A673 (cell line): ENCODE results near the gene TRUB2. TPM values are rescaled to one million over a fixed set of nuclear protein-coding genes. Genes with fewer than 3 reads are reported as not detected.

Source experiments
- BruUV-seq: library from RNA; stranded (reverse); fragments of 400-500 nt; replicated peaks from 2 replicates; lab custom pipeline; 2021; lab: Mats Ljungman, UMichigan
- CTCF ChIA-PET: fragments of 300-600 bp; sonication (Branson Sonifier 250); formaldehyde crosslinking; loops from one replicate; lab custom pipeline; 2022; ENCODE audit warnings: antibody characterized with exemption; lab: Charles Lee
- POLR2A ChIA-PET: fragments of 300-600 bp; sonication (Branson Sonifier 250); formaldehyde crosslinking; loops from one replicate; lab custom pipeline; 2022; ENCODE audit warnings: antibody characterized with exemption; ENCODE audit not compliant: low non-redundant PET; lab: Charles Lee
- DNase-seq: peaks from one replicate; pipeline ENCODE4 v3.0.0-alpha.2; 2015; ENCODE audit warnings: low spot score
- H3K27ac ChIP-seq: fragments of 200-600 bp; sonication (generic); 2 replicates; pipeline ENCODE4 v1.5.1; 2016; ENCODE audit warnings: mixed run types, low read depth, mild to moderate bottlenecking, mixed read lengths, antibody characterized with exemption, low read length; ENCODE audit not compliant: poor library complexity, severe bottlenecking
- H3K27me3 ChIP-seq: fragments of 200-600 bp; sonication (generic); replicated peaks from 2 replicates; pipeline ENCODE4 v1.6.1; 2017; ENCODE audit warnings: mixed run types, low read depth, mild to moderate bottlenecking, mixed read lengths, antibody characterized with exemption, low read length; ENCODE audit not compliant: insufficient read depth, poor library complexity
- H3K36me3 ChIP-seq: fragments of 200-600 bp; sonication (generic); 2 replicates; pipeline ENCODE4 v1.6.1; 2016; ENCODE audit warnings: mixed run types, mild to moderate bottlenecking, mixed read lengths, antibody characterized with exemption, low read length; ENCODE audit not compliant: insufficient read depth, poor library complexity, severe bottlenecking
- H3K4me1 ChIP-seq: fragments of 200-600 bp; sonication (generic); 2 replicates; pipeline ENCODE4 v1.6.1; 2017; ENCODE audit warnings: mixed run types, mild to moderate bottlenecking, mixed read lengths, antibody characterized with exemption, low read length; ENCODE audit not compliant: insufficient read depth, poor library complexity, severe bottlenecking
- H3K4me3 ChIP-seq: fragments of 200-600 bp; sonication (generic); 2 replicates; pipeline ENCODE4 v1.5.1; 2016; ENCODE audit warnings: low read depth, mixed run types, mild to moderate bottlenecking, mixed read lengths, low read length; ENCODE audit not compliant: poor library complexity, severe bottlenecking
- H3K9me3 ChIP-seq: fragments of 200-600 bp; sonication (generic); 2 replicates; pipeline ENCODE4 v1.6.1; 2016; ENCODE audit warnings: mixed run types, low read depth, mild to moderate bottlenecking, mixed read lengths, antibody characterized with exemption, low read length; ENCODE audit not compliant: poor library complexity, severe bottlenecking
- EZH2 ChIP-seq: fragments of 200-600 bp; sonication (generic); IDR thresholded peaks from 2 replicates; pipeline ENCODE4 v1.6.1; 2017; ENCODE audit warnings: borderline replicate concordance, low read depth, mild to moderate bottlenecking, mixed read lengths, antibody characterized with exemption, low read length; ENCODE audit not compliant: poor library complexity, severe bottlenecking
- intact Hi-C: fragments of 100-400 bp; cut with micrococcal nuclease; formaldehyde crosslinking; loops from one replicate; pipeline ENCODE4 v1.10.0; 2022; ENCODE audit not compliant: unreplicated experiment
- total RNA-seq: library from RNA; stranded (reverse); gene quantifications from 2 replicates; pipeline ENCODE4 v1.2.3, GENCODE V29; 2021
- TF ChIP-seq, protein P1 (sequence below): fragments of 300-800, 200-600 bp; sonication (generic); conservative IDR thresholded peaks from 2 replicates; pipeline ENCODE4 v1.5.1; 2017; ENCODE audit warnings: low read depth, mild to moderate bottlenecking, antibody characterized with exemption, low read length, moderate library complexity, mixed read lengths

The TRUB2 gene
- total RNA-seq, 1 experiment from 2014 or later = 57.4 TPM

DNA sequence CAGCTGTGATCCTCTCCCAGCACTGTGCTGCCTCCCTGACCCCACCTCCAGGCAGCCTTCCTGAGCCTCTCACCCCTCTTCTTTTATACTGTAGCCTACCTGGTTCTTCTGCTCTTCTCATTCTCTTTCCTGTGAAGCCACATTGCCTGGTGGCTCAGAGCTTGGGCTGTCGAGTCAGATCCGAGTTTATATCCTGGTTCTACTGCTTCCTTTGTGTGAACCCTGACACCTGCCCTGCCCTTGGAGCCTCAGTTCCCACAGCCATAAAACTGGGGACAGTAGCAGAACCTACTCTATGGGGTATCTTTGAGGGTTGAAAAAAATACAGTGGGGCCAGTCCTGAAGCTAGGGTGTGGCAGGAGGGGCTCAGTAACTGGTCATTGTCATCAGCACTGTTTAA lies 26.9 kb upstream of the TRUB2 start:
- no peak overlapping the region for H3K27ac ChIP-seq
- peaks cover 40% of the 10 kb centered on the region for H3K36me3 ChIP-seq
- intact Hi-C loops = no loop called here
- TF ChIP-seq EZH2 = no peak
- H3K27me3 ChIP-seq = no peaks in the 10 kb centered on the region
- POLR2A ChIA-PET = no interaction called here
- no peaks in the 10 kb centered on the region for H3K9me3 ChIP-seq
- BruUV-seq = no TSS peak
- CTCF ChIA-PET = no interaction called here
- no peaks in the 10 kb centered on the region for H3K4me1 ChIP-seq
- DNase-seq = no peak
- no peak overlapping the region for H3K4me3 ChIP-seq

- ChIA-PET CTCF (no interaction called here), POLR2A (no interaction called here)
- Histone ChIP-seq H3K4me1 (peaks cover 5% of the 10 kb centered on the region), H3K27ac (no peak overlapping the region), H3K4me3 (no peak overlapping the region), H3K27me3 (no peaks in the 10 kb centered on the region), H3K9me3 (no peaks in the 10 kb centered on the region), H3K36me3 (peaks cover 42% of the 10 kb centered on the region)
- TF ChIP-seq, protein P1, sequence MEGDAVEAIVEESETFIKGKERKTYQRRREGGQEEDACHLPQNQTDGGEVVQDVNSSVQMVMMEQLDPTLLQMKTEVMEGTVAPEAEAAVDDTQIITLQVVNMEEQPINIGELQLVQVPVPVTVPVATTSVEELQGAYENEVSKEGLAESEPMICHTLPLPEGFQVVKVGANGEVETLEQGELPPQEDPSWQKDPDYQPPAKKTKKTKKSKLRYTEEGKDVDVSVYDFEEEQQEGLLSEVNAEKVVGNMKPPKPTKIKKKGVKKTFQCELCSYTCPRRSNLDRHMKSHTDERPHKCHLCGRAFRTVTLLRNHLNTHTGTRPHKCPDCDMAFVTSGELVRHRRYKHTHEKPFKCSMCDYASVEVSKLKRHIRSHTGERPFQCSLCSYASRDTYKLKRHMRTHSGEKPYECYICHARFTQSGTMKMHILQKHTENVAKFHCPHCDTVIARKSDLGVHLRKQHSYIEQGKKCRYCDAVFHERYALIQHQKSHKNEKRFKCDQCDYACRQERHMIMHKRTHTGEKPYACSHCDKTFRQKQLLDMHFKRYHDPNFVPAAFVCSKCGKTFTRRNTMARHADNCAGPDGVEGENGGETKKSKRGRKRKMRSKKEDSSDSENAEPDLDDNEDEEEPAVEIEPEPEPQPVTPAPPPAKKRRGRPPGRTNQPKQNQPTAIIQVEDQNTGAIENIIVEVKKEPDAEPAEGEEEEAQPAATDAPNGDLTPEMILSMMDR = no peak
- TF ChIP-seq EZH2 = no peak
- BruUV-seq = no TSS peak
- intact Hi-C loops = no loop called here
- DNase-seq = no peak
Observed at GRCh38 chr9:128344931-128345605, 22.8 kb upstream of the TRUB2 start.

GRCh38 chr9:128343855-128344254 lies 21.6 kb upstream of the TRUB2 start:
- H3K9me3 ChIP-seq = no peaks in the 10 kb centered on the region
- intact Hi-C loops = no loop called here
- H3K27me3 ChIP-seq = no peaks in the 10 kb centered on the region
- no peak for DNase-seq
- CTCF ChIA-PET = interaction anchor here (0.7 kb wide), 1 partner anchor 12 kb away, joined by 3 read pairs; no protein-coding TSS in a partner anchor
- no peak overlapping the region for H3K4me3 ChIP-seq
- peaks cover 33% of the 10 kb centered on the region for H3K36me3 ChIP-seq
- POLR2A ChIA-PET = no interaction called here
- BruUV-seq = no TSS peak
- H3K27ac ChIP-seq = no peak overlapping the region
- TF ChIP-seq, protein P1 = no peak
- no peak for TF ChIP-seq EZH2
- H3K4me1 ChIP-seq = peaks cover 5% of the 10 kb centered on the region
